Hepatic stellate cell (primary cell): Measurements from ENCODE around the gene ZBTB42.

ENCODE experiments used
- DNase-seq: peaks from one replicate; pipeline ENCODE4 v3.0.0; 2011; ENCODE audit warnings: low spot score

The ZBTB42 gene

GRCh38 chr14:104769324-104770071 lies 31.4 kb upstream of the ZBTB42 start:
- DNase-seq = no peak

DNA sequence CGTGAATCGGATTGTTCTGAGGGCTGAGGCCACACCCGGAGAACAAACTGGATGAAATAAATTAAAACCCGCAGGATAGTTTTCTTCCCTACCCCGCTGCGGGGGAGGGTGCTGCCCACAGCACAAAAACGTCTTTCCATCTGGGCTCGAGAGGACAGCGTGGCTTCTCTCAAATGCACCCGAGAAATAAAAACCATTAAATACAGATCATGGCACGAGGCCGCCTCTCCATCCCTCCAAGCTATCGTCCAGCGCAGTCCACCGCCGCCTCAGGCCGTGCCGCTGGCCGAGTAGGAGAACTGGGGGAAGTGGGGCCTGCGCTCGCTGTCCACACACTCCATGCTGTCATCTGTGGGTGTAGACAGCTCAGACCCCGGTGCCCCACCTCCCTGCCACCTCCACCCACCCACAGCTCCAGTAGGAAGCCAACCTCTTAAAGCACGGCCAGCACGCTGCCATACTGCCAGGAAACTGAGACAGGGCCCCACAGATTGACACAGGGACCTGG lies 30.8 kb upstream of the ZBTB42 start:
- no peak for DNase-seq

DNA sequence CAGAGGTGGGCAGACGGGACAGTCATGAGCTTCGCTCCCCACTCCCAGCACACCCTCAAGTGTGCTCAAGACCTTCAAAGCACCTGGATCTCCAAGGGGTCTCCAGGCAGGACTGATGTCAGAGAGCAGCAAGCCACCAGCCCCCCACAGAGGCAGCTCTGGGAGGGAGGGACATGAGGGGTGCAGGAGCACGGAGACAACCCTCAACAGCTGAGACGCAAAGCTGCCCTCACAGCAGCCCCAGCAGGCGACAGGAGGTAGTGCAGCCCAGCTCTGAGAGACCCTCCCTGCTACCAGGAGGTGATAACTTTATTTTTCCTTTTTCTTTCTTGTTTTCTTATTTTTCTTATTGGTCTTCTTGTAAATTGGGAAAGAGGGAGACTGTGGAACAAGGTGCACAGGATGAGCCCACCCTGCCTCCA lies 30.0 kb upstream of the ZBTB42 start:
- no peak for DNase-seq

DNA sequence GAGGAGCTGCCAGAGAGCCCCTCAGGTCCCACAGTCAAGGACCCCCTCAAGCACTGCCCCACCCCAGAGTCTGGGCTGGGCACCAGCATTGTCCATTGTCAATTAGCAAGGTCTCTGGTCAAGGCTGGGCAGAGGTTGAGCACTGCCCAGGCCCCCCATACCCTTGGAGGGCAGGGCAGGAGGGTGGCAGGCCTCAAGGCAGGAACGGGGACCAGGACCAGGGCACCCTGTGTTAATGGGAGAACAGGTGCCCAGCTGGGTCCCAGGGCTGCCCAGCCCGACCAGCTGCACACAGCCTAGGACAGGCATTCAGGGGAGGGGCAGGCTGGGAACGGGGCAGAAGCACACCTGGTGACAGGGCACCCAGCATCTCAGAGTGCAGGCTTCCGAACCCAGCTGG lies 29.5 kb upstream of the ZBTB42 start:
- DNase-seq = no peak

DNA sequence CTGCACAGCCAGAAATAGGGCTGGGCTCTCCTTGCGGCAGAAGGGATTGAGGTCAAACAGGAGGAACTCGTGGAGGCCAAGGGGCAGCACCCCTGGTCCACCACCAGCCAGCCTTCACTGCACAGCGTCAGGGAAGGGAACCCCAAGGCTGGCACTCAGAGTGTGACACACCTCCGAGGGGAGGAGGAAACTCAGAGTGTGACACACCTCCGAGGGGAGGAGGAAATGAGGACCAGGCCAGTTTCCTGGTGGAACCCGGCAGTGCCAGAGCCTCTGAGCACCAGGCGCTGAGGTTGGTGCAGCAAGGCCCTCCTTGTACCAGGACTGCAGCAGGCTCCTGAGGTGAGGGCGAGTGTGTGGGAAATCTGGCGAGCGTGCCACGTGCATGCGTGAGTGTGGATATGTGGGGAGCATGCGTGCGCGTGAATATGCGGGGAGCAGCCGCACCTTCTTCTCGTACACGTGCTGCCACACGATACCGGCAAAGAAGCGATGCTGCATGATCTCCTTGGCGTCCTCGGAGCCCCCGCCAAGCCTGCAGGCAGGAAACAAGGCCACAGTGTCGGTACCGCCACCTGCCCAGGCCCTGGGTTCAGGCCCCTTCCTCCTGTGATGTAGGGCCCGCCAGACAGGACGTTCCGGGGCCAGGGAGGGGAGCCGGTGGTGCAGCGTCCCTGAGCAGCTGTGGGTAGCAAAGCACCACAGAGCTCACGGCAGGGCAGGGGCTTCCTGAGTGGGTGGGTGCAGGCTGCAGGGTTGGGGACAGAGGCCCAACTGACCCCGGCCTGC lies 28.8 kb upstream of the ZBTB42 start:
- no peak for DNase-seq

DNA sequence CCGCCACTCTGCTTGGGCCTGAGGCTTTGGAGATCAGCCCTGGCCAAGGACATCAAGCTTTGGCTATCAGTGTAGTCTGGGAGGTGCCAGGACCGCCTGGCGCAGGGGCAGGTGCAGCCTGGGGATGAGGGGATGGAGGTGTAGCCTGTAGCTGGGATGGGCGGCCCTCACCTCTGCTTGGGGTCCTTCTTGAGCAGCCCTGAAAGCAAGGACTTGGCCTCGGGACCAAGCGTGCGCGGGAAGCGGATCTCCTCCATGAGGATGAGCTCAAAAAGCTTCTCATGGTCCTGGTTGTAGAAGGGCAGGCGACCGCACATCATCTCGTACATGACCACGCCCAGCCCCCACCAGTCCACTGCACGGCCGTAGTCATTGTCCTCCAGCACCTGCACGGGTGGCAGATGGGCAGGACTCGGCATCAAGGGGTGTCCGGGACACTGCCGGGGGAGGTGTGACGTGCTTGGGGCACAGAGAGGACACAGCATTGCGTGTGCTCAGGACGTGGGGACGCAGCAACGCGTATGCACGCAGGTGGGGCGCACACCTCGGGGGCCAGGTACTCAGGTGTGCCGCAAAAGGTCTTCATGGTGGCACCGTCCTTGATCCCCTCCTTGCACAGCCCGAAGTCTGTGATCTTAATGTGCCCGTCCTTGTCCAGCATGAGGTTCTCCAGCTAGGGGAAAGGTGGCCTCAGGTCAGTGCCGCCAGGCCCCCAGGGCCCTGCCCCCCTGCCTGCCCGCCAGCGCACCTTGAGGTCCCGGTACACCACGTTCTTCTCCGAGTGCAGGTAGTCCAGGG lies 28.0 kb upstream of the ZBTB42 start:
- DNase-seq = no peak

DNA sequence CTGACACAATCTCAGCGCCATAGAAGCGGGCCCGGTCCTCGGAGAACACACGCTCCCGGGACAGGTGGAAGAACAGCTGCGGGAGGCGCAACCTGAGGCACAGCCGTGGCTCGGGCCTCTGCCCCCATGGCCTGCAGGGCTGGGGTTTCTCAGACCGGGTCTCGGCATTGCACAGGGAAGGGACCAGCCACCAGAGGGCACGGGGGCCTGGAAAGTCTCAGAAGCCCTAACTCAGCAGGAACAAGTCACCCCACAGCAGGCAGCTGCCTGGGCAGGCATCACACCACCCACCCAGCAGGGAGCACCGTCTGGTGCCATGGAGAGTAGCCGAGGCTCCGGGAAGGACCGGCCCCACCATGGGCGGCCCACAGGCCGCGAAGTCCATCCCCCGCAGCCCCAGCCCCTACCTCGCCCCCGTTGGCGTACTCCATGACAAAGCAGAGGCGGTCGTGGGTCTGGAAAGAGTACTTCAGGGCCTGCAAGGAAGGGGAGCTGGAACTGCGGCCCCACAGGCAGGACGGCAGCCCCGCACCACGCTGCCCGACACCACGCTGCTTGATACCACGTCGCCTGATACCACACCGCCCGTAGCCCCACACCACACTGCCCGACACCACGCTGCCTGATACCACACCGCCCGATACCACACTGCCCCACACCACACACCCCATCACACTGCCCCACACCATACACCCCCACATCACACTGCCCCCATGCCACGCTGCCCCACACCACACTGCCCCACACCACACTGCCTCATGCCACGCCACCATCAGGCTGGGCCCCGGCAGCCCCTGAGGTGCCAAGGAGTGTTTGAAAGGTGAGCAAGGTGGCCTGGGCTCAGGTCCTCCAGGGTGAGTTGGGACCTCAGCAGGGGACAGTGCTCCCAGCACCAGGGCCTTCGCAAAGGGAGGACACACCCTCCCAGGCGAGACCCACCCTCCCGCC lies 27.1 kb upstream of the ZBTB42 start:
- no peak for DNase-seq

DNA sequence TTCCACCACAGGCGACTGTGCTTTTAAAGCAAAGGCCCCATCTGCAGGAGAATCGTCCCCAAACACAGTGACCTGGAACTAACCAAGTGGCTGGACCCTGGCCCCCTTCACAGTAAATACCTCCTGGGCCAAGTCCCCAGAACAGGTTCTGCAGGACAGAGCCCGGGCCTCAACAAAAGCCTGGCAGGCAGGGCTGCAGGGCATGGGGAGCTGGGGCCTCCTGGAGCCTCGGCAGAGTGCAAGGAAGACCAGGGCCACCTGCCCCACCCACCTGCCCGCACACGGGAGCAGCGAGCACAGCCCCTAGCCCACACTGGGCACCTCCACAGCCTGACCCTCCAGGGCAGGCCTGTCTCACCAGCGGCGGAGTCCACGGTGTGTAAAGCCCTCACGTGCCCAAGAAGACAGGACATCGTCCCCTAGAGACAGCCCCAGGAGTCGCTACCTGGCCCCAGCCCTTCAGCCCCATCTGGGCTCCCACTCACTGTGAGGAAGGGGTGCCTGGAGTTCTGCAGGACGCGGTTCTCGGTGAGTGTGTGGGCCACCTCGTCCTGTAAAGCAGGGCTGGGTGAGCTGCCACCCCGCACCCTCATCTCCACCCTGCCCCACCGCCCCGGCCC lies 26.3 kb upstream of the ZBTB42 start:
- no peak for DNase-seq

DNA sequence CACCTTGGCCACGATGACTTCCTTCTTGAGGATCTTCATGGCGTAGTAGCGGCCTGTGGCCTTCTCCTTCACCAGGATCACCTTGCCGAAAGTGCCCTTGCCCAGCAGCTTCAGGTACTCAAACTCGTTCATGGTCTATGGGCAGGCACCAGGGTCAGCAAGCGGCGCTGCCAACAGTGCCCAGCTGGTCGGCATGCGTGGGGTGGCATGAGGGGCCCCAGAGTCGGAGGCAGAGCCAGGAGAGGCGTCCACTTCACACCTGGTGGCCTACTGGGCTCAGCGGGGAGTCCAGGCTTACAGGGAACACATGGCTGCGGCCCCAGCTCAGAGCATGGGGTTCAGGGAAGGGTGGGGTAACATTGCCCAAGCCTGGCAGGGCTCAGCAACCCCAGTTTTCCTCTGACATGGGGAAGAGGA lies 25.8 kb upstream of the ZBTB42 start:
- no peak for DNase-seq

GRCh38 chr14:104776481-104776880 lies 24.4 kb upstream of the ZBTB42 start:
- DNase-seq = no peak

DNA sequence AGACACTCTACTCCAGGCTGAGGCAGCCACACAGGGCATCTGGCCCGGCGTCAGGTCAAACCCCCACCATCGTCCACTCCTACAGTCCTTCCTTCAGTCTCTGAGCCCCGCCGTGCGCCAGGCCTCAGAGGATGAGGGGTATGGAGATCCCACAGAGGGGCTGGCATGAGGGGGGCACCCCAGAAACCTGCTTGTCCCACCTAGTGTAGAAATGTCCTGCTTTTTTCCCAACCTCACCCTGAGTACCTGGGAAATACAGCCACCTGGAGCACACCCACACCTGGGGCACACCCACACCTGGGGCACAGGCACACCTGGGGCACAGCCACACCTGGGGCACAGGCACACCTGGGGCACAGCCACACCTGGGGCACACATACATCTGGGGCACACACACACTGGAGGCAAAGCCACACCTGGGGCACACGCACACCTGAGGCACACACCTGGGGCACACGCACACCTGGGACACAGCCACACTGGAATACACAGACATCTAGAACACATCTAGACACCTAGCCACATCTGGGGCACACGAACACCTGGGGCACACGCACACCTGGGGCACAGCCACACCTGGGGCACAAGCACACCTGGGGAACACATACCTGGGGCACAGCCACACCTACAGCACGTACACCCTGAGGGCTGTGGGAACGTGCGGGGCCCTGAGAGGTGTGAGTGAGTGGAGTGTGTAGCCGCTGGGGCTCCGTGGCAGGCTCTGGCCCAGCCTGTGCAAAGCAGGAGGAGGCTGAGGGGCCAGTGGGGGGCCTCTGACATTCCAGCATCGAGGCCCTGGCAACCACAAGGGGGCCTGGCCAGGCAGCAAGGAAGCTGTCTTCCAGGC lies 23.7 kb upstream of the ZBTB42 start:
- DNase-seq = no peak

DNA sequence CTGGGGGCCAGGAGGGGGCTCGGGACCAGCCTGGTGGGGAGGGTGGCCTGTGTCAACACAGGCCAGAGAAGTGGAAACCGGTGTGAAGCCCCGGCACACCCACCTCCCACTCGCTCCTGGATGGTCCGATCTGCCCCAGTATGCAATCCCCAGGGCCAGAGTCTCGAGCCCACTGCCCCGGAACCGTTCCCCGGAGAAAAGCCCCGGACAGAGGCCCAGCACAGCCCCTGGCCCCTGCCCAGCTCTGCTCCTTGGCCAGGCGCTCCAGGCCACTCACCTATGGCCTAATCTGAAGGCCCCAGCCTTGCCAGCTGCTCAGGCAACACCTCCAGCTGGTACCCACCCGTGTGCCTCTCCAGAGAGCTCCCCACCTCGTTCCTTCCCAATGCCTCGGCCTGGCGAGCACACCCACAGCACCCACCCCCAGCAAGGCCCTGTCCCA lies 23.1 kb upstream of the ZBTB42 start:
- no peak for DNase-seq

DNA sequence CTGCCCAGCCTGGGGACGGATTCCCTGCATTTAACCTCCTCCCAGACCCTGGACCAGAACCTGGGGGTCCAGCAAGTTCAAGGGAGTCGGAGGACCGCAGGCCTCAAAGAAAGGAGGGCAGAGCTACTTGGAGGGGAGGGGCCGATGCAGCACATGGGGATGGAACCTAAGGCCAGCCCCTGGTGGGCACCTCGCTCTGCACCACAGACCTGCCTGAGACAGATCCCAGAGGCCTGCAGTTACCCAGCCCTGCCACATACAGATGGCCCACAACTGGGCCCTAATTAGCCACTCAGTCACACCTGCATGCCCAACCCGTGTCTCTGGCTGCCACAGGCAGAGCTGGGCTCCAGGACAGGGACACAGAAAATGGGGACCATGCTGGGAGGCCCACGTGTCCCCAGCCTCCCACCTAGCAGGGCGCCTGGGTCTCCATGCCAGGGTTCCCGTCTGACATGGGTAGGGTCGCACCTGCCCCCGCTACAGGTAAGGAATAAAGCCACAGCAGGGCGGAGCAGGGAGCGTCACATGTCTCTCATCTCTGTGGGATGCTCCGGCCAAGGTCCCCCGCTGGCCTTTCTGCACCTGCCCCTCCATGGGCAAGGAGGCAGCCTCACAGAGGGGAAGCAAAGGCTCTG lies 22.1 kb upstream of the ZBTB42 start:
- DNase-seq = no peak

GRCh38 chr14:104779776-104780512 lies 21.0 kb upstream of the ZBTB42 start:
- no peak for DNase-seq

GRCh38 chr14:104780513-104781030 lies 20.3 kb upstream of the ZBTB42 start:
- no peak for DNase-seq

GRCh38 chr14:104781271-104782077 lies 19.4 kb upstream of the ZBTB42 start:
- DNase-seq = no peak

DNA sequence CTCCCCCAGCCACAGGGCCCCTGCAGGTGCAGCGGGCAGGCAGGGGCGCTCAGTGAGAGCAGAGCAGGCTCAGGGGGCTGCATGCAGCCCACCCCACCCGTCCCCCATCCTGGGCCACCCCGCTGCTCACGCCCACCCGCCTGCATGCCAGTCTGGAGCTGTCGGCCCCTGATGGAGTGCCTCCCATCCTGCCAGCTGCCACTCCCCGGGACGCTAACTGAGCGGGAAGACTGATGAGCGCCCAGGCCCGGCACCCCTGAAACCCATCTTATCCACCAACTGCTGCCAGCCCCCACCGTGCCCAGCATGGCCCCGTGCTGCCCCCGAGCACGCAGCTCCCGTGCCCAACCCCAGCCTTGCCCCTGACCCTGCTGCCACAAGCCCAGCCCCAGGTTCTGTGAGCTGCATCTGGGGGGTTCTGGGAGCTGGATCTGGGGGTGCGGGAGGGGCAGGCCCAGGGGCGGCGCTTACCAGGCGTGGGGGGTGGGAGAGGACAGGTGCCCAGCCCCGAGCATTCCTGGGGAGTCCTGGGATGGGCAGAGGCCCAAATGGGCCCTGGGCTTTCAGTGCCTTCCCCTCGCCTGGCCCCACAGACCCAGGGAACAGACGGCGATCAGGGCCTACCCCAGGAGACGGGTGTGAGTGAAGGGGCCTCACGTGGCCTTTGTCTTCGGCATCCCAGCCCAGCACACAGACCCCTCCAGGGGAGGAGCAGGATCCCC lies 18.7 kb upstream of the ZBTB42 start:
- DNase-seq = no peak
